Endodermal cell (in vitro differentiated cells): ENCODE measurements around the gene HEXB. TPM values are rescaled to one million over a fixed set of nuclear protein-coding genes. Genes with fewer than 3 reads are reported as not detected.

Experiments used
- DNase-seq: peaks from one replicate; pipeline ENCODE4 v3.0.0-alpha.2; 2017
- H3K27ac ChIP-seq: 2 replicates; pipeline ENCODE4 v1.5.1; 2013; ENCODE audit warnings: mild to moderate bottlenecking, low read depth, low read length, moderate library complexity
- H3K27me3 ChIP-seq: 2 replicates; pipeline ENCODE4 v1.6.1; 2013; ENCODE audit warnings: mild to moderate bottlenecking, low read length, moderate library complexity; ENCODE audit not compliant: insufficient read depth, control insufficient read depth, poor library complexity, severe bottlenecking
- H3K36me3 ChIP-seq: 2 replicates; pipeline ENCODE4 v1.7.0; 2013; ENCODE audit warnings: mild to moderate bottlenecking, low read length, moderate library complexity; ENCODE audit not compliant: control insufficient read depth, insufficient read depth
- H3K4me1 ChIP-seq: one replicate; pipeline ENCODE4 v1.7.0; 2013; ENCODE audit warnings: low read length; ENCODE audit not compliant: control insufficient read depth, insufficient read depth
- H3K4me3 ChIP-seq: 2 replicates; pipeline ENCODE4 v1.5.1; 2013; ENCODE audit warnings: mild to moderate bottlenecking, low read length, moderate library complexity
- H3K9ac ChIP-seq: 2 replicates; pipeline ENCODE4 v1.6.1; 2013; ENCODE audit warnings: mild to moderate bottlenecking, low read length, moderate library complexity; ENCODE audit not compliant: poor library complexity, severe bottlenecking; ENCODE audit errors: extremely low read depth
- H3K9me3 ChIP-seq: 2 replicates; pipeline ENCODE4 v1.6.1; 2013; ENCODE audit warnings: mild to moderate bottlenecking, low read length, moderate library complexity; ENCODE audit not compliant: control insufficient read depth
- H3K27ac Mint-ChIP-seq: 2 replicates; pipeline ENCODE4 v1.8.0; 2020; ENCODE audit warnings: mixed read lengths
- H3K27me3 Mint-ChIP-seq: 2 replicates; pipeline ENCODE4 v1.8.0; 2021; ENCODE audit warnings: mild to moderate bottlenecking, mixed read lengths; ENCODE audit not compliant: insufficient read depth
- H3K36me3 Mint-ChIP-seq: 2 replicates; pipeline ENCODE4 v1.8.0; 2020; ENCODE audit warnings: low read depth, mixed read lengths
- H3K4me1 Mint-ChIP-seq: 2 replicates; pipeline ENCODE4 v1.8.0; 2020; ENCODE audit warnings: mixed read lengths
- H3K4me3 Mint-ChIP-seq: 2 replicates; pipeline ENCODE4 v1.8.0; 2020; ENCODE audit warnings: mild to moderate bottlenecking, moderate library complexity, mixed read lengths
- H3K9me3 Mint-ChIP-seq: 2 replicates; pipeline ENCODE4 v1.8.0; 2020; ENCODE audit warnings: mild to moderate bottlenecking, mixed read lengths
- WGBS, 2 experiments: methylation state at CpG; one replicate each; pipeline versions ENCODE4 v1.1.5 to v1.1.7; 2013; ENCODE audit warnings: missing lambda C conversion rate in 2 of 2, mixed read lengths in 1 of 2; ENCODE audit not compliant: insufficient coverage in 1 of 2, insufficient read length in 1 of 2; 5-methylcytosine and 5-hydroxymethylcytosine counted together
- long read RNA-seq, 4 experiments: library from polyadenylated mRNA in 2 of 4; library from RNA in 1 of 4; library from capped mRNA in 1 of 4; stranded (forward) in 3 of 4; unstranded in 1 of 4; transcript quantifications; one replicate each; pipeline ENCODE4 v2.0.0, GENCODE V29; 2020 to 2021; ENCODE audit warnings: inconsistent platforms in 1 of 4
- polyA plus RNA-seq, 2 experiments: library from polyadenylated mRNA; stranded (reverse); fragments of 50-300 nt; gene quantifications; one replicate each; pipeline ENCODE4 v1.2.3, GENCODE V29; 2013
- total RNA-seq, 2 donors: library from RNA; stranded (reverse); fragmentation: NEBNext Ultra II Directional in 1 of 2; extraction: Animal tissue kit (Norgen Biotek cat#: 25700) in 1 of 2; gene quantifications; 2 replicates in 1 of 2; 3 replicates in 1 of 2; pipeline ENCODE4 v1.2.1, GENCODE V29; 2021
- TF ChIP-seq, protein P1 (sequence below): fragments of 200-600 bp; sonication (generic); conservative IDR thresholded peaks from 2 replicates; pipeline ENCODE4 v1.5.0; 2021; ENCODE audit warnings: antibody characterized with exemption, mild to moderate bottlenecking

HEXB gene
- total RNA-seq, result 100 to 1,000 TPM in 1 of 2 donors, 10 to 100 TPM in 1; 68.4 to 112 TPM
- 47.2 TPM for polyA plus RNA-seq (2013, experiment 1 of 2)
- polyA plus RNA-seq (2013, experiment 2 of 2), result 42.9 TPM
- long read RNA-seq, experiment 1, transcript HEXB-201 (14 exons, 1,901 nt), result major isoform, 24 of 46 reads
- long read RNA-seq, experiment 1, partial matches to known transcripts, result 12 of 46 reads
- long read RNA-seq, experiment 1, other reads (novel, unspliced or antisense), result 9 of 46 reads
- long read RNA-seq, experiment 2, transcript HEXB-201 (14 exons, 1,901 nt), result major isoform, 121 of 132 reads
- long read RNA-seq, experiment 2, partial matches to known transcripts, result 4 of 132 reads
- long read RNA-seq, experiment 2, other reads (novel, unspliced or antisense), result 5 of 132 reads
- long read RNA-seq, experiment 3, transcript HEXB-201 (14 exons, 1,901 nt), result major isoform, 296 of 322 reads
- long read RNA-seq, experiment 3, partial matches to known transcripts, result 5 of 322 reads
- long read RNA-seq, experiment 3, other reads (novel, unspliced or antisense), result 20 of 322 reads
- long read RNA-seq, experiment 4, partial matches to known transcripts, result 1 of 3 reads
- long read RNA-seq, experiment 4, other reads (novel, unspliced or antisense), result 0 of 3 reads

DNA sequence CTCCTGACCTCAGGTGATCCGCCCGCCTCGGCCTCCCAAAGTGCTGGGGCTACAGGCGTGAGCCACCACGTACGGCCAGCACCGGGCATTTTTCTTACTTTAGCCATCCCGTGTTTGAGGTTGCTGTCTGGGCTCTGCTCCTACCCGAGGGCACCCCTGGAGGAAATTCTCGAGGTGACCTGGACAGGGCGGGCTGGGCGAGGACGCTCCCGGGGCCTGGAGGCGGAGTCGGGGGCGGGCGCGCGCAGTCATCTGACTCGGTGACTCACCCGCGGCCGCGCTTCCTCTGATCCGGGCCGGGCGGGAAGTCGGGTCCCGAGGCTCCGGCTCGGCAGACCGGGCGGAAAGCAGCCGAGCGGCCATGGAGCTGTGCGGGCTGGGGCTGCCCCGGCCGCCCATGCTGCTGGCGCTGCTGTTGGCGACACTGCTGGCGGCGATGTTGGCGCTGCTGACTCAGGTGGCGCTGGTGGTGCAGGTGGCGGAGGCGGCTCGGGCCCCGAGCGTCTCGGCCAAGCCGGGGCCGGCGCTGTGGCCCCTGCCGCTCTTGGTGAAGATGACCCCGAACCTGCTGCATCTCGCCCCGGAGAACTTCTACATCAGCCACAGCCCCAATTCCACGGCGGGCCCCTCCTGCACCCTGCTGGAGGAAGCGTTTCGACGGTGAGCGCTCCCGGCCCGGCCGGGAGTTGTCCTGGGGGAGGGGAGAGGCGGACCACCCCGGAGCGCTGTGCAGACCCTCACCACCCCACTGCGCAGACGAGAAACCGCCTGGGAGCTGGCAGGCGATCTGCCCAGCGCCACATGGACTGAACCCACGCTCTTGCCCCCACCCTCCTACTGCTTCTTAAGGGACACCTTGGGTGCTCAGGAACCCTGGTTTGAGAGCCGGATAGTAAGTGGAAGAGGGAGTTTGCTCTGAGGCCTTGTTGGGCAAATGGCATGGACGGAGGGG, at the start of gene HEXB:
HEXB (plus strand) TSS at position 334 of the 952 bp plus-strand sequence; CDS start at position 362, 28 bp downstream.
- TF ChIP-seq, protein P1, sequence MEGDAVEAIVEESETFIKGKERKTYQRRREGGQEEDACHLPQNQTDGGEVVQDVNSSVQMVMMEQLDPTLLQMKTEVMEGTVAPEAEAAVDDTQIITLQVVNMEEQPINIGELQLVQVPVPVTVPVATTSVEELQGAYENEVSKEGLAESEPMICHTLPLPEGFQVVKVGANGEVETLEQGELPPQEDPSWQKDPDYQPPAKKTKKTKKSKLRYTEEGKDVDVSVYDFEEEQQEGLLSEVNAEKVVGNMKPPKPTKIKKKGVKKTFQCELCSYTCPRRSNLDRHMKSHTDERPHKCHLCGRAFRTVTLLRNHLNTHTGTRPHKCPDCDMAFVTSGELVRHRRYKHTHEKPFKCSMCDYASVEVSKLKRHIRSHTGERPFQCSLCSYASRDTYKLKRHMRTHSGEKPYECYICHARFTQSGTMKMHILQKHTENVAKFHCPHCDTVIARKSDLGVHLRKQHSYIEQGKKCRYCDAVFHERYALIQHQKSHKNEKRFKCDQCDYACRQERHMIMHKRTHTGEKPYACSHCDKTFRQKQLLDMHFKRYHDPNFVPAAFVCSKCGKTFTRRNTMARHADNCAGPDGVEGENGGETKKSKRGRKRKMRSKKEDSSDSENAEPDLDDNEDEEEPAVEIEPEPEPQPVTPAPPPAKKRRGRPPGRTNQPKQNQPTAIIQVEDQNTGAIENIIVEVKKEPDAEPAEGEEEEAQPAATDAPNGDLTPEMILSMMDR, result peak; percentile 42
- Mint-ChIP-seq H3K4me3 (peak within 1 kb of the TSS; percentile 54), H3K27ac (no peak within 1 kb of the TSS), H3K27me3 (no peaks in the 10 kb centered on the region), H3K4me1 (peaks cover 16% of the 10 kb centered on the region), H3K9me3 (no peaks in the 10 kb centered on the region), H3K36me3 (no peaks in the 10 kb centered on the region)
- no peak within 1 kb of the TSS for H3K27ac ChIP-seq
- H3K4me1 ChIP-seq, result peaks cover 4% of the 10 kb centered on the region
- H3K9ac ChIP-seq, result peak within 1 kb of the TSS; percentile 68
- no peaks in the 10 kb centered on the region for H3K9me3 ChIP-seq
- peak within 1 kb of the TSS; percentile 90 for H3K4me3 ChIP-seq
- peak; percentile 97 for DNase-seq
- H3K36me3 ChIP-seq, result no peaks in the 10 kb centered on the region
- WGBS, 2 experiments, result 6 to 12% methylated on average over 19 to 78 of the region's 78 CpGs
- peaks cover 8% of the 10 kb centered on the region for H3K27me3 ChIP-seq

DNA sequence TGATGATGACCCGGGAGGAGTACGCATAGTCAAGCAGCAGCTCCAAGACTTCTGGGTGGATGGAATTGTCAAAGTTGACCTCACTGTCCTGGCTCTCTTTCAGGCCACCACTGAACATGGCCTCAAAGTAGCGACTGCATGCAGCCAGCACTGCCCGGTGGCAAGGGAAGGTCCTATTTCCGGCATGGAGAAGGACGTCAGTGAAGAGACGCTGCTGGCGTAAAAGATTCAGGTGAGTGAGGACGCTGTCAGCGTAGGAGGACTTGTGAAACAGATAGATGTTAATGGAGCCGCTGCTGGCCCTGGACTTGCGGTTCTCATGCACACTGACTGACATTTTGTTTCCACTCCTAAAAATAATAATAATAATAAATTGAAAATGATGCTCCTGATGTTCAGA, 48.9 kb upstream of the HEXB start:
- peaks cover 47% of the 10 kb centered on the region for H3K36me3 ChIP-seq
- no peak overlapping the region for H3K27ac Mint-ChIP-seq
- TF ChIP-seq, protein P1, result no peak
- no peak overlapping the region for H3K9ac ChIP-seq
- H3K27me3 Mint-ChIP-seq, result no peaks in the 10 kb centered on the region
- H3K4me1 Mint-ChIP-seq, result peaks cover 55% of the 10 kb centered on the region
- DNase-seq, result no peak
- H3K4me3 ChIP-seq, result peak overlapping the region; percentile 99
- no peak overlapping the region for H3K27ac ChIP-seq
- H3K27me3 ChIP-seq, result no peaks in the 10 kb centered on the region
- H3K4me3 Mint-ChIP-seq, result no peak overlapping the region
- peaks cover 44% of the 10 kb centered on the region for H3K36me3 Mint-ChIP-seq
- H3K9me3 ChIP-seq, result no peaks in the 10 kb centered on the region
- 93 to 95% methylated on average over 10 to 11 of the region's 12 CpGs for WGBS, 2 experiments
- H3K4me1 ChIP-seq, result peaks cover 5% of the 10 kb centered on the region
- no peaks in the 10 kb centered on the region for H3K9me3 Mint-ChIP-seq

DNA sequence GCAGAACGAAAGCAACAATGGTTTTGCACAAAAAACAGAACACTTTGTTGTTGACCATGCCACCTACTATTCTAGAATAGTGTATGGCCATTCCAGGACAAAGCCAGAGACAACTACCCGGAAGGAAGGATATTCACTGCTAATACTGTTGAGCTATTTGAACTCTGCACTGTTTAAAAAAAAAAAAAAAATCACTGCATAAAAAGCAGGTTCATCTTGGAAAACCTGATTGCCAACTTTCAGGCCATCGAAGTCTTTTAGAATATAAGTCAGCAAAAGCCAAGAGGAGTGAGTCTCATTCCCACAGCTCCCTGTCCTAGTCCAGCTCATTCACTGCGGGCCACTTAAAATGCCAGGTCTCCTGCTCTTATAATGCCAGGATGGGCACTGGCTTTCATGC, 48.5 kb upstream of the HEXB start:
- H3K9ac ChIP-seq, result no peak overlapping the region
- Mint-ChIP-seq H3K36me3 (peaks cover 44% of the 10 kb centered on the region), H3K27ac (no peak overlapping the region), H3K9me3 (no peaks in the 10 kb centered on the region), H3K27me3 (no peaks in the 10 kb centered on the region), H3K4me1 (peaks cover 53% of the 10 kb centered on the region), H3K4me3 (peak overlapping the region; percentile 98)
- TF ChIP-seq, protein P1, result no peak
- no peaks in the 10 kb centered on the region for H3K9me3 ChIP-seq
- no peak overlapping the region for H3K27ac ChIP-seq
- H3K36me3 ChIP-seq, result peaks cover 47% of the 10 kb centered on the region
- WGBS, 2 experiments, result 91 to 97% methylated on average over 4 of the region's 4 CpGs
- no peaks in the 10 kb centered on the region for H3K27me3 ChIP-seq
- no peak for DNase-seq
- H3K4me1 ChIP-seq, result peaks cover 5% of the 10 kb centered on the region
- H3K4me3 ChIP-seq, result peak overlapping the region; percentile 99
